ENCODE results near the gene IER3.

The IER3 gene

GRCh38 chr6:30747902-30748769 lies 3.8 kb upstream of the IER3 start:
- TF ChIP-seq CTCF (IDR thresholded peaks at IDR 0.05): no peak

- TF ChIP-seq CTCF (IDR thresholded peaks at IDR 0.05): no peak
Measured at GRCh38 chr6:30747300-30747687, 2.9 kb upstream of the IER3 start.

- no peak for TF ChIP-seq CTCF (IDR thresholded peaks at IDR 0.05)
Measured at GRCh38 chr6:30743099-30744053, 971 bp downstream of the IER3 start.

GRCh38 chr6:30742316-30743098 lies 1.8 kb downstream of the IER3 start, which contains the start of gene FLOT1:
TSS of gene FLOT1 (minus strand) at chr6:30742687. CDS start at chr6:30742189, 498 bp downstream.
- TF ChIP-seq CTCF (IDR thresholded peaks at IDR 0.05): no peak

GRCh38 chr6:30741789-30742315 lies 2.5 kb downstream of the IER3 start:
- no peak for TF ChIP-seq CTCF (IDR thresholded peaks at IDR 0.05)

GRCh38 chr6:30741063-30741779 lies 3.1 kb downstream of the IER3 start:
- no peak for TF ChIP-seq CTCF (IDR thresholded peaks at IDR 0.05)
